Measurements from ENCODE around the gene BARX2. TPM values are rescaled to one million over a fixed set of nuclear protein-coding genes. Genes with fewer than 3 reads are reported as not detected.

The BARX2 gene
- total and polyA plus RNA-seq, 9 donors = 0.06 to 6.2 (median 0.35) TPM; not detected in 4

- H3K27me3 ChIP-seq = no peaks in the 10 kb centered on the region
- H3K36me3 ChIP-seq = no peaks in the 10 kb centered on the region
- H3K27ac ChIP-seq = no peak overlapping the region
- 75 to 85% (median 76%) methylated on average over 7 of the region's 7 CpGs for WGBS, 3 donors
- no peak overlapping the region for H3K4me3 ChIP-seq
- TF ChIP-seq POLR2A (IDR thresholded peaks at IDR 0.05) = no peak
- TF ChIP-seq, protein P1, sequence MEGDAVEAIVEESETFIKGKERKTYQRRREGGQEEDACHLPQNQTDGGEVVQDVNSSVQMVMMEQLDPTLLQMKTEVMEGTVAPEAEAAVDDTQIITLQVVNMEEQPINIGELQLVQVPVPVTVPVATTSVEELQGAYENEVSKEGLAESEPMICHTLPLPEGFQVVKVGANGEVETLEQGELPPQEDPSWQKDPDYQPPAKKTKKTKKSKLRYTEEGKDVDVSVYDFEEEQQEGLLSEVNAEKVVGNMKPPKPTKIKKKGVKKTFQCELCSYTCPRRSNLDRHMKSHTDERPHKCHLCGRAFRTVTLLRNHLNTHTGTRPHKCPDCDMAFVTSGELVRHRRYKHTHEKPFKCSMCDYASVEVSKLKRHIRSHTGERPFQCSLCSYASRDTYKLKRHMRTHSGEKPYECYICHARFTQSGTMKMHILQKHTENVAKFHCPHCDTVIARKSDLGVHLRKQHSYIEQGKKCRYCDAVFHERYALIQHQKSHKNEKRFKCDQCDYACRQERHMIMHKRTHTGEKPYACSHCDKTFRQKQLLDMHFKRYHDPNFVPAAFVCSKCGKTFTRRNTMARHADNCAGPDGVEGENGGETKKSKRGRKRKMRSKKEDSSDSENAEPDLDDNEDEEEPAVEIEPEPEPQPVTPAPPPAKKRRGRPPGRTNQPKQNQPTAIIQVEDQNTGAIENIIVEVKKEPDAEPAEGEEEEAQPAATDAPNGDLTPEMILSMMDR (IDR thresholded peaks at IDR 0.05) = no peak
- no peak for TF ChIP-seq EP300 (IDR thresholded peaks at IDR 0.05)
- H3K4me1 ChIP-seq (ENCODE audit: insufficient read depth) = no peaks in the 10 kb centered on the region
- no peaks in the 10 kb centered on the region for H3K9me3 ChIP-seq
- intact Hi-C loops (cut with DNase I) = no loop called here
- no peak for DNase-seq
These were observed 40.6 kb downstream of the BARX2 start for GRCh38 chr11:129416080-129416820.

DNA sequence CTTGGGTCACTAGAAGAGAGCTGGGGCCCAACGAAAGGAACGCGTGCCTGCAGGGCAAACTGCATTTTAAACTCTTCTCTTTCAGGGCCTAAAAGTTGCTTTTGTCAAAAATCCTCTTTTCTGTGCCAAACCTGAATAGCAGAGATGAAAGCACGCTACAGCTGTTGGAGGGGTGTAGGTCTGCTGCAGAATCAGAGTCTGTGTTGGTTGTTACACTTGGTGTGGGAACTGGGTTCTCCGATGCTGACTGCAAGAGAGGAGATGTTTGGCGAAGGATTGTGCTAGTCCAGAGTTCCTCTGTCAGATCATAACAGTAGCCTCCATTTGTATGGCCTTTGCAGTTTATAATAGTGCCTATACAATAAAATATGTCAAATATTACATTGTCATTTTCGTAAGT is 41.8 kb downstream of the BARX2 start:
- Histone ChIP-seq H3K27ac (no peak overlapping the region), H3K4me1 (ENCODE audit: insufficient read depth) (no peaks in the 10 kb centered on the region), H3K36me3 (no peaks in the 10 kb centered on the region), H3K27me3 (no peaks in the 10 kb centered on the region), H3K4me3 (no peak overlapping the region), H3K9me3 (no peaks in the 10 kb centered on the region)
- DNase-seq = no peak
- WGBS, 3 donors = 82 to 89% (median 83%) methylated on average over 7 of the region's 7 CpGs
- intact Hi-C loops (cut with DNase I) = no loop called here
- TF ChIP-seq, protein P1 (IDR thresholded peaks at IDR 0.05) = no peak
- TF ChIP-seq POLR2A (IDR thresholded peaks at IDR 0.05) (no peak), EP300 (IDR thresholded peaks at IDR 0.05) (no peak)

- no peak overlapping the region for H3K27ac ChIP-seq
- intact Hi-C loops (cut with DNase I) = no loop called here
These were observed 42.4 kb downstream of the BARX2 start for GRCh38 chr11:129418039-129418438.

DNA sequence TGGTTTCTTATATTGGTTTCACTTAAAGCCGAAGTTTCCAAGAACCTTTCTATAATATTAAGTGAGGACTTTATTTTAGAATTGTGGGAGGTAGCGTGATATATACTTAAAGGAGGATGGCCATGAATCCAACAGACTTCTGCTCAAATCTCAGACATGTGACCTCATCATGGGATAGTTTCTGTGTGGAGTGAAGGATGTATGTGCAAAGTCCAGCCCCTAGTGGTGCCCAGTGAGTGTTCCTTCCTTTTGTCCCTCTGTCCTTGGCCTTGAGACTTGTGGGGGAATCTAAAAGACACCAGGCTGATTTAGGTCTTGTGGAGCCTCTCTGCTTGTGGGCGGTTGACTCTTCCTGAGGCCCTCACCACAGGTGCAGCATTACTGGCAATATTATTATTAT is 43.7 kb downstream of the BARX2 start:
- intact Hi-C loops (cut with DNase I) = no loop called here
- Histone ChIP-seq H3K4me3 (no peak overlapping the region), H3K9me3 (no peaks in the 10 kb centered on the region), H3K4me1 (ENCODE audit: insufficient read depth) (no peaks in the 10 kb centered on the region), H3K27ac (no peak overlapping the region), H3K36me3 (no peaks in the 10 kb centered on the region), H3K27me3 (no peaks in the 10 kb centered on the region)
- no peak for DNase-seq
- TF ChIP-seq EP300 (IDR thresholded peaks at IDR 0.05) (no peak), POLR2A (IDR thresholded peaks at IDR 0.05) (no peak)
- TF ChIP-seq, protein P1 (IDR thresholded peaks at IDR 0.05) = no peak
- 86 to 97% (median 87%) methylated on average over 3 of the region's 3 CpGs for WGBS, 3 donors

More at GRCh38 chr11:129418039-129418438, 42.4 kb downstream of the BARX2 start:
- no peaks in the 10 kb centered on the region for H3K36me3 ChIP-seq
- no peak overlapping the region for H3K4me3 ChIP-seq
- H3K27me3 ChIP-seq = no peaks in the 10 kb centered on the region
- no peaks in the 10 kb centered on the region for H3K4me1 ChIP-seq (ENCODE audit: insufficient read depth)
- TF ChIP-seq EP300 (IDR thresholded peaks at IDR 0.05) (no peak), POLR2A (IDR thresholded peaks at IDR 0.05) (no peak)
- TF ChIP-seq, protein P1 (IDR thresholded peaks at IDR 0.05) = no peak
- no peaks in the 10 kb centered on the region for H3K9me3 ChIP-seq
- 72 to 76% (median 75%) methylated on average over 4 of the region's 4 CpGs for WGBS, 3 donors
- no peak for DNase-seq
